ENCODE data around the gene GANAB.
"Not testable (repeated sequence)": the region's sequence is repeated elsewhere in the genome, so short reads cannot be mapped to it uniquely, and the experiment has no call there.

GANAB gene

GRCh38 chr11:62669420-62670161 lies 23.2 kb upstream of the GANAB start:
- DNase-seq (ENCODE audit: low read depth, low spot score) = no peak
- peak overlapping the region; percentile 33 for H3K27ac ChIP-seq

- no peak for DNase-seq (ENCODE audit: low read depth, low spot score)
- H3K27ac ChIP-seq = peak overlapping the region; percentile 81
These were observed 21.0 kb upstream of the GANAB start for GRCh38 chr11:62667460-62667859.

- H3K27ac ChIP-seq = peak overlapping the region; percentile 81
- DNase-seq (ENCODE audit: low read depth, low spot score) = no peak
These were observed 20.0 kb upstream of the GANAB start for GRCh38 chr11:62666259-62666926.

GRCh38 chr11:62665599-62666258 lies 19.3 kb upstream of the GANAB start:
- no peak for DNase-seq (ENCODE audit: low read depth, low spot score)
- H3K27ac ChIP-seq = peak overlapping the region; percentile 81

- H3K27ac ChIP-seq = peak within 1 kb of the TSS; percentile 81
- DNase-seq (ENCODE audit: low read depth, low spot score) = peak; percentile 62
These were observed 18.7 kb upstream of the GANAB start, which contains the start of the genes C11orf98 and CSKMT for GRCh38 chr11:62665075-62665598. TSS of gene C11orf98 (minus strand) at chr11:62665210. CDS start at chr11:62665169, 41 bp downstream. TSS of gene CSKMT (plus strand) at chr11:62665312. CDS start at chr11:62665880, 568 bp downstream.

- no peak for DNase-seq (ENCODE audit: low read depth, low spot score)
- peak overlapping the region; percentile 81 for H3K27ac ChIP-seq
These were observed 18.1 kb upstream of the GANAB start for GRCh38 chr11:62664405-62665074.

GRCh38 chr11:62656796-62657429 lies 10.5 kb upstream of the GANAB start:
- H3K27ac ChIP-seq = no peak overlapping the region
- DNase-seq (ENCODE audit: low read depth, low spot score) = no peak

- no peak overlapping the region for H3K27ac ChIP-seq
- no peak for DNase-seq (ENCODE audit: low read depth, low spot score)
These were observed 7.9 kb upstream of the GANAB start for GRCh38 chr11:62654297-62654696.

- no peak for DNase-seq (ENCODE audit: low read depth, low spot score)
- peak overlapping the region; percentile 72 for H3K27ac ChIP-seq
These were observed 6.0 kb upstream of the GANAB start for GRCh38 chr11:62652161-62653006.

- H3K27ac ChIP-seq; DNase-seq (ENCODE audit: low read depth, low spot score): not testable (repeated sequence)
These were observed 3.9 kb upstream of the GANAB start for GRCh38 chr11:62650283-62650682.

GRCh38 chr11:62649486-62649885 lies 3.1 kb upstream of the GANAB start:
- no peak for DNase-seq (ENCODE audit: low read depth, low spot score)
- H3K27ac ChIP-seq = no peak overlapping the region

- H3K27ac ChIP-seq = no peak overlapping the region
- DNase-seq (ENCODE audit: low read depth, low spot score) = no peak
These were observed 2.6 kb upstream of the GANAB start for GRCh38 chr11:62648967-62649364.

GRCh38 chr11:62648185-62648966 lies 2.0 kb upstream of the GANAB start:
- DNase-seq (ENCODE audit: low read depth, low spot score) = no peak
- H3K27ac ChIP-seq = no peak overlapping the region

GRCh38 chr11:62647609-62648005 lies 1.2 kb upstream of the GANAB start:
- H3K27ac ChIP-seq = no peak overlapping the region
- no peak for DNase-seq (ENCODE audit: low read depth, low spot score)

- H3K27ac ChIP-seq = no peak overlapping the region
- no peak for DNase-seq (ENCODE audit: low read depth, low spot score)
These were observed 604 bp upstream of the GANAB start for GRCh38 chr11:62646825-62647608.

- peak overlapping the region; percentile 59 for H3K27ac ChIP-seq
- no peak for DNase-seq (ENCODE audit: low read depth, low spot score)
These were observed 805 bp downstream of the GANAB start for GRCh38 chr11:62645671-62645945.

- no peak overlapping the region for H3K27ac ChIP-seq
- DNase-seq (ENCODE audit: low read depth, low spot score) = no peak
These were observed 2.2 kb downstream of the GANAB start for GRCh38 chr11:62644220-62644619.

- no peak overlapping the region for H3K27ac ChIP-seq
- DNase-seq (ENCODE audit: low read depth, low spot score) = no peak
These were observed 13.9 kb downstream of the GANAB start for GRCh38 chr11:62632492-62632891.

Measured in epithelial cell of prostate (primary cell).